Caco-2 (cell line): ENCODE data around the gene SRMS. TPM values are rescaled to one million over a fixed set of nuclear protein-coding genes. Genes with fewer than 3 reads are reported as not detected.

Source experiments
- BruUV-seq: library from RNA; stranded (reverse); fragments of 400-500 nt; replicated peaks from 2 replicates; lab custom pipeline; 2021; lab: Mats Ljungman, UMichigan
- CTCF ChIA-PET: fragments of 300-600 bp; sonication (Branson Sonifier 250); formaldehyde crosslinking; loops from one replicate; lab custom pipeline; 2022; ENCODE audit warnings: antibody characterized with exemption; lab: Charles Lee
- POLR2A ChIA-PET: fragments of 300-600 bp; sonication (Branson Sonifier 250); formaldehyde crosslinking; loops from one replicate; lab custom pipeline; 2022; ENCODE audit warnings: antibody characterized with exemption; lab: Charles Lee
- DNase-seq, 2 experiments: peaks; one replicate each; pipeline versions ENCODE4 v3.0.0 to v3.0.0-alpha.2; 2020 to 2022
- H3K27me3 ChIP-seq: replicated peaks from 2 replicates; pipeline ENCODE4 v1.6.0; 2011; ENCODE audit warnings: low read length; ENCODE audit not compliant: control insufficient read depth, insufficient read depth
- H3K36me3 ChIP-seq: 2 replicates; pipeline ENCODE4 v1.5.1; 2011; ENCODE audit warnings: low read length; ENCODE audit not compliant: control insufficient read depth, insufficient read depth
- H3K4me1 ChIP-seq: fragments of 250-450 bp; sonication (Bioruptor Pico); 2 replicates; pipeline ENCODE4 v1.5.1; 2020; ENCODE audit warnings: mild to moderate bottlenecking
- H3K4me3 ChIP-seq: 2 replicates; pipeline ENCODE4 v1.5.1; 2011; ENCODE audit warnings: low read depth, mild to moderate bottlenecking, control low read depth, low read length
- H3K9me3 ChIP-seq: fragments of 250-450 bp; sonication (Bioruptor Pico); 2 replicates; pipeline ENCODE4 v1.5.1; 2020; ENCODE audit warnings: mild to moderate bottlenecking, moderate library complexity
- H3K27ac Mint-ChIP-seq: one replicate; pipeline ENCODE4 v1.8.0; 2022; ENCODE audit warnings: mixed read lengths; ENCODE audit not compliant: unreplicated experiment
- H3K27me3 Mint-ChIP-seq: one replicate; pipeline ENCODE4 v1.8.0; 2022; ENCODE audit warnings: mixed read lengths; ENCODE audit not compliant: insufficient read depth, unreplicated experiment
- H3K36me3 Mint-ChIP-seq: one replicate; pipeline ENCODE4 v1.8.0; 2022; ENCODE audit warnings: mild to moderate bottlenecking, mixed read lengths; ENCODE audit not compliant: insufficient read depth, unreplicated experiment
- H3K4me1 Mint-ChIP-seq: one replicate; pipeline ENCODE4 v1.8.0; 2022; ENCODE audit warnings: low read depth, mixed read lengths; ENCODE audit not compliant: unreplicated experiment
- H3K4me3 Mint-ChIP-seq: one replicate; pipeline ENCODE4 v1.8.0; 2022; ENCODE audit warnings: mild to moderate bottlenecking, moderate library complexity, mixed read lengths; ENCODE audit not compliant: unreplicated experiment
- H3K9me3 Mint-ChIP-seq: one replicate; pipeline ENCODE4 v1.8.0; 2022; ENCODE audit warnings: mixed read lengths; ENCODE audit not compliant: unreplicated experiment
- intact Hi-C: fragments of 100-400 bp; cut with micrococcal nuclease; formaldehyde crosslinking; loops from one replicate; pipeline ENCODE4 v1.10.0; 2022; ENCODE audit not compliant: unreplicated experiment
- total RNA-seq: library from RNA; stranded (reverse); gene quantifications from 2 replicates; pipeline ENCODE4 v1.2.3, GENCODE V29; 2022
- TF ChIP-seq, protein P1 (sequence below), 2 experiments: fragments of 200-600 bp in 1 of 2; IDR thresholded peaks; 1 replicate in 1 of 2; 2 replicates in 1 of 2; pipeline versions ENCODE4 v1.5.1 to v1.8.0; 2011 to 2022; ENCODE audit warnings: antibody characterized with exemption in 1 of 2, control low read depth in 1 of 2, inconsistent platforms in 1 of 2, low read depth in 1 of 2, low read length in 1 of 2, mild to moderate bottlenecking in 1 of 2, moderate library complexity in 1 of 2; ENCODE audit not compliant: insufficient read depth in 1 of 2, severe bottlenecking in 1 of 2, unreplicated experiment in 1 of 2

The SRMS gene
- total RNA-seq, 1 experiment from 2014 or later = not detected

DNA sequence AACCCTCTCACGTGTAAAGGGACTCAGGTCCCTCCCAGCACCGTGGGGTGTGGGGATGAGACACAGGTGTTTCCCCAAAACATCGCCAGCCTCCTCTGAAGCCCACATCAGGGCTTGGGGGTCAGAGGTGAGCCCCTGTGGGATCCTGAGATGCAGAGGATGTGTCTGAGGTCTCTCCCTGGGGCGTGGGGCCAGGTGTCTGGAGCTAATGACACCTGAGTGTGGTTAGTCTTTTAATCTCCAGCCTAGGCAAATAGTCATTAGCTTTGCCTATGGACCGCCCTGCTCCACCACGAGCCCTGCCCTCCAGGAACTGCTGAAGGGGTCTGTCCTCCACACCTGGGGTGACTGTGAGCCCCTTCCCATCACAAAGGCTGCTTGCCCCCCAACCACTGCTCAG is 1.7 kb downstream of the SRMS start:
- H3K27me3 ChIP-seq = no peaks in the 10 kb centered on the region
- H3K36me3 Mint-ChIP-seq = no peaks in the 10 kb centered on the region
- H3K9me3 Mint-ChIP-seq = no peaks in the 10 kb centered on the region
- ChIA-PET POLR2A (interaction anchor here (0.5 kb wide), 1 partner anchor 230 kb away, joined by 7 read pairs; no protein-coding TSS in a partner anchor), CTCF (interaction anchor here (0.7 to 1.8 kb wide), 5 partner anchors 8 to 96 kb away, joined by 3 to 6 read pairs (median 4); partner anchors contain the start of genes HELZ2, PPDPF and PTK6)
- no peak for DNase-seq
- no peaks in the 10 kb centered on the region for H3K27me3 Mint-ChIP-seq
- H3K27ac Mint-ChIP-seq = peak overlapping the region; percentile 31
- peaks cover 28% of the 10 kb centered on the region for H3K4me1 ChIP-seq
- TF ChIP-seq, protein P1, sequence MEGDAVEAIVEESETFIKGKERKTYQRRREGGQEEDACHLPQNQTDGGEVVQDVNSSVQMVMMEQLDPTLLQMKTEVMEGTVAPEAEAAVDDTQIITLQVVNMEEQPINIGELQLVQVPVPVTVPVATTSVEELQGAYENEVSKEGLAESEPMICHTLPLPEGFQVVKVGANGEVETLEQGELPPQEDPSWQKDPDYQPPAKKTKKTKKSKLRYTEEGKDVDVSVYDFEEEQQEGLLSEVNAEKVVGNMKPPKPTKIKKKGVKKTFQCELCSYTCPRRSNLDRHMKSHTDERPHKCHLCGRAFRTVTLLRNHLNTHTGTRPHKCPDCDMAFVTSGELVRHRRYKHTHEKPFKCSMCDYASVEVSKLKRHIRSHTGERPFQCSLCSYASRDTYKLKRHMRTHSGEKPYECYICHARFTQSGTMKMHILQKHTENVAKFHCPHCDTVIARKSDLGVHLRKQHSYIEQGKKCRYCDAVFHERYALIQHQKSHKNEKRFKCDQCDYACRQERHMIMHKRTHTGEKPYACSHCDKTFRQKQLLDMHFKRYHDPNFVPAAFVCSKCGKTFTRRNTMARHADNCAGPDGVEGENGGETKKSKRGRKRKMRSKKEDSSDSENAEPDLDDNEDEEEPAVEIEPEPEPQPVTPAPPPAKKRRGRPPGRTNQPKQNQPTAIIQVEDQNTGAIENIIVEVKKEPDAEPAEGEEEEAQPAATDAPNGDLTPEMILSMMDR (IDR thresholded peaks at IDR 0.05; ENCODE audit: insufficient read depth in 1 of 2, low read depth in 1 of 2, low read length in 1 of 2, severe bottlenecking in 1 of 2, unreplicated experiment in 1 of 2) = no peak
- no TSS peak for BruUV-seq
- H3K9me3 ChIP-seq = no peaks in the 10 kb centered on the region
- no peak overlapping the region for H3K4me3 Mint-ChIP-seq
- intact Hi-C loops = no loop called here
- H3K4me3 ChIP-seq = no peak overlapping the region
- H3K36me3 ChIP-seq = no peaks in the 10 kb centered on the region
- peaks cover 22% of the 10 kb centered on the region for H3K4me1 Mint-ChIP-seq

DNA sequence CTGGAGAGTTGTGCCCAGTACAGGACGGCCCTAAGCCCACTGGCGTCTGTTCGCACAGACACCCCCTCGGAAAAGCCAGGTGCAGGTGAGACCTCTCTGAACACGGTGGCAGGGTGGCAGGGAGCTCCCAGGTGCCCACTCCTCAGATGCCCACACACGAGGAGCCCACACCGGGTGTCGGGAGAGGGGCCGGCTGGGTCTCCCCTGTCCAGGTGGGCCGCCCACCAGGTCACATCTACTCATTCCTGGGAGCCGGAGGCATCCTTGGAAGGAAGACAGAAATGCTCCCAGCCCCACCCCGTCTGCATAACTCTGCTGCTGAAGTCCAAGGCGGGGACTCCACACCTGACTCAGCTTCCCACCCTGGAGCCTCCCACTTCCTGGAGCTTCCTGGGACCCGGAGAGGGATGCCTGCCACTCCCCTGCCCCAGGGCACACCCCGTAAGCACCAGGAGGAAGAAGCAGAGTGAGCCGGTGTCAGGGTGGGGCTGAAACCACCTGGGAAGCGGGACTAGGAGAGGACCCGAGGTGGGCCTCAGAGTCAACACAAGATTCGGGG is 2.5 kb downstream of the SRMS start:
- DNase-seq = peak; percentile 65 to 94
- Mint-ChIP-seq H3K4me3 (no peak overlapping the region), H3K4me1 (peaks cover 22% of the 10 kb centered on the region), H3K36me3 (no peaks in the 10 kb centered on the region), H3K27ac (peak overlapping the region; percentile 31), H3K9me3 (no peaks in the 10 kb centered on the region), H3K27me3 (no peaks in the 10 kb centered on the region)
- no TSS peak for BruUV-seq
- intact Hi-C loops = no loop called here
- TF ChIP-seq, protein P1 (IDR thresholded peaks at IDR 0.05; ENCODE audit: insufficient read depth in 1 of 2, low read depth in 1 of 2, low read length in 1 of 2, severe bottlenecking in 1 of 2, unreplicated experiment in 1 of 2) = no peak
- Histone ChIP-seq H3K36me3 (no peaks in the 10 kb centered on the region), H3K27me3 (no peaks in the 10 kb centered on the region), H3K4me3 (no peak overlapping the region), H3K9me3 (no peaks in the 10 kb centered on the region), H3K4me1 (peaks cover 28% of the 10 kb centered on the region)
- POLR2A ChIA-PET = interaction anchor here (0.5 kb wide), 1 partner anchor 229 kb away, joined by 7 read pairs; no protein-coding TSS in a partner anchor
- CTCF ChIA-PET = interaction anchor here (1.3 to 1.5 kb wide), 3 partner anchors 25 to 97 kb away, joined by 4 read pairs; partner anchors contain the start of genes HELZ2 and PPDPF

DNA sequence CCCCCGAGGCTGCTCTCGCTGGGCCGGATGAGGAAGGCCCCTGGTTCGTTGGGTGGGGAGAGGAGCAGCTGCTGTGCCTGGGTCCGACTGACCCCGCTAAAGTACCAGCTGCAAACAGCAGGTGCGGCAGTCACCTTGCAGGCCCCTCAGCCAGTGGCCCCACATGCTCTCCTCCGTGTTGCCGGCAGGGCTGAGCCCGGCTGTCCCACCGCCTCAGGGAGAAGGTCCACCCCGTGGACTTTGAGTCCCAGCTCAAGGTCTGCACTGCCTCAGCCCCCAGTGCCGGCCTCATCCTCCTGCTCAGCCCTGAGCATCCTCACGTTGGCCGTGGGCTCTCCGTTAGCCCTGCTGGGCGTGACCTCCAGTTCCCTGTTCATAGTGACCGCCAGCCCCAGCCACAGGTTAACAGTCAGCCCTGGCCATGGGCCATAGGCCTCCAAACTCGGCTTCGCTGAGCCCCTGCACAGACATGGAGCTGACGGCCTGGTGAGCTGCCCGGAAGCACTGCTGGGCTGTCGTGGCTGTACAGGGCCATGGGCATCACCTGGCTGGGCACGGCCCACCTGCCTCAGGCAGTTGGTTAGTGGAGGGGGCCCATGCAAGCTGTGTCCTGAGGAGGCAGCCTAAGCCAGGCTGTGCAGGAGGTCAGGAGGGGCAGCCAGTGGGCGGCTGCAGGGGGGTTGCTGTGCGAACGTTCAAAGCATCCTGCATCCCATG is 3.1 kb downstream of the SRMS start:
- no TSS peak for BruUV-seq
- Histone ChIP-seq H3K4me1 (peaks cover 28% of the 10 kb centered on the region), H3K36me3 (no peaks in the 10 kb centered on the region), H3K4me3 (no peak overlapping the region), H3K9me3 (no peaks in the 10 kb centered on the region), H3K27me3 (no peaks in the 10 kb centered on the region)
- no peak overlapping the region for H3K27ac Mint-ChIP-seq
- no peaks in the 10 kb centered on the region for H3K9me3 Mint-ChIP-seq
- no peak for DNase-seq
- ChIA-PET CTCF (no interaction called here), POLR2A (interaction anchor here (0.9 kb wide), 1 partner anchor 30 kb away, joined by 6 read pairs; the partner anchor contains the start of gene HELZ2)
- intact Hi-C loops = no loop called here
- H3K4me1 Mint-ChIP-seq = peaks cover 22% of the 10 kb centered on the region
- TF ChIP-seq, protein P1 (IDR thresholded peaks at IDR 0.05; ENCODE audit: insufficient read depth in 1 of 2, low read depth in 1 of 2, low read length in 1 of 2, severe bottlenecking in 1 of 2, unreplicated experiment in 1 of 2) = no peak
- H3K36me3 Mint-ChIP-seq = no peaks in the 10 kb centered on the region
- H3K4me3 Mint-ChIP-seq = no peak overlapping the region
- H3K27me3 Mint-ChIP-seq = no peaks in the 10 kb centered on the region
